ENCODE results near the gene SIK2. TPM values are rescaled to one million over a fixed set of nuclear protein-coding genes. Genes with fewer than 3 reads are reported as not detected.

SIK2 gene
- total RNA-seq, 1 donor from 2014 or later, result 16.3 TPM

- Histone ChIP-seq H3K36me3 (no peaks in the 10 kb centered on the region), H3K4me1 (peaks cover 100% of the 10 kb centered on the region), H3K4me3 (no peak overlapping the region), H3K27me3 (ENCODE audit: low read depth) (no peaks in the 10 kb centered on the region), H3K27ac (replicated peaks) (peak overlapping the region; percentile 92), H3K9me3 (replicated peaks) (no peaks in the 10 kb centered on the region)
- peak; percentile 40 for DNase-seq
- TF ChIP-seq, protein P1, sequence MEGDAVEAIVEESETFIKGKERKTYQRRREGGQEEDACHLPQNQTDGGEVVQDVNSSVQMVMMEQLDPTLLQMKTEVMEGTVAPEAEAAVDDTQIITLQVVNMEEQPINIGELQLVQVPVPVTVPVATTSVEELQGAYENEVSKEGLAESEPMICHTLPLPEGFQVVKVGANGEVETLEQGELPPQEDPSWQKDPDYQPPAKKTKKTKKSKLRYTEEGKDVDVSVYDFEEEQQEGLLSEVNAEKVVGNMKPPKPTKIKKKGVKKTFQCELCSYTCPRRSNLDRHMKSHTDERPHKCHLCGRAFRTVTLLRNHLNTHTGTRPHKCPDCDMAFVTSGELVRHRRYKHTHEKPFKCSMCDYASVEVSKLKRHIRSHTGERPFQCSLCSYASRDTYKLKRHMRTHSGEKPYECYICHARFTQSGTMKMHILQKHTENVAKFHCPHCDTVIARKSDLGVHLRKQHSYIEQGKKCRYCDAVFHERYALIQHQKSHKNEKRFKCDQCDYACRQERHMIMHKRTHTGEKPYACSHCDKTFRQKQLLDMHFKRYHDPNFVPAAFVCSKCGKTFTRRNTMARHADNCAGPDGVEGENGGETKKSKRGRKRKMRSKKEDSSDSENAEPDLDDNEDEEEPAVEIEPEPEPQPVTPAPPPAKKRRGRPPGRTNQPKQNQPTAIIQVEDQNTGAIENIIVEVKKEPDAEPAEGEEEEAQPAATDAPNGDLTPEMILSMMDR (IDR thresholded peaks at IDR 0.05; ENCODE audit: borderline replicate concordance), result no peak
- intact Hi-C loops (cut with micrococcal nuclease), result no loop called here
These were observed 130.8 kb downstream of the SIK2 start for GRCh38 chr11:111733016-111733415.

DNA sequence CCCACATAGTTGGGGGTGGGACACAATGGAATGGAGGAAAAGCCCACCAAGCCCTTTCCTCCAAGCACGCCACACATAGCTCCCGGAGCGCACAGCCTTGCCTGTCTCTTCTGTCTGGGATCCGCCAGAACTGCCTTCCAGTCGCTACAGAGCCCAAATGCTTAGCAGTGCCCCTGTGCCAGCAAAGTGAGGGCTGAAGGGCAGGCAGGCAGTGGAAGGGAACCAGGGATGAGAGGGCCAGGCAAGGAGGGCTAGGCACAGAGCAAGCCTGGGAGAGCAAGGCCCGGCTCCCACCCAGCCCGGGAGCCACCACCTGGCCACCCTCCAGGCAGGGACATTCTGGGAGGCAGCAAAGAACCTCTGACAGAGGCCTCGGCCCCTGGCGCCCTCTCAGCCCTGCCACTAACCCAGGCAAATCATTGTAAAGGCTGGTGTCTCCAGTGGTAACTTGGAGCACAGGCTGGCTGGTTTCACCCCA, 131.4 kb downstream of the SIK2 start:
- H3K4me3 ChIP-seq, result no peak overlapping the region
- H3K27ac ChIP-seq (replicated peaks), result peak overlapping the region; percentile 92
- TF ChIP-seq, protein P1 (IDR thresholded peaks at IDR 0.05; ENCODE audit: borderline replicate concordance), result no peak
- peaks cover 100% of the 10 kb centered on the region for H3K4me1 ChIP-seq
- intact Hi-C loops (cut with micrococcal nuclease), result no loop called here
- H3K9me3 ChIP-seq (replicated peaks), result no peaks in the 10 kb centered on the region
- no peaks in the 10 kb centered on the region for H3K36me3 ChIP-seq
- no peak for DNase-seq
- H3K27me3 ChIP-seq (ENCODE audit: low read depth), result no peaks in the 10 kb centered on the region

DNA sequence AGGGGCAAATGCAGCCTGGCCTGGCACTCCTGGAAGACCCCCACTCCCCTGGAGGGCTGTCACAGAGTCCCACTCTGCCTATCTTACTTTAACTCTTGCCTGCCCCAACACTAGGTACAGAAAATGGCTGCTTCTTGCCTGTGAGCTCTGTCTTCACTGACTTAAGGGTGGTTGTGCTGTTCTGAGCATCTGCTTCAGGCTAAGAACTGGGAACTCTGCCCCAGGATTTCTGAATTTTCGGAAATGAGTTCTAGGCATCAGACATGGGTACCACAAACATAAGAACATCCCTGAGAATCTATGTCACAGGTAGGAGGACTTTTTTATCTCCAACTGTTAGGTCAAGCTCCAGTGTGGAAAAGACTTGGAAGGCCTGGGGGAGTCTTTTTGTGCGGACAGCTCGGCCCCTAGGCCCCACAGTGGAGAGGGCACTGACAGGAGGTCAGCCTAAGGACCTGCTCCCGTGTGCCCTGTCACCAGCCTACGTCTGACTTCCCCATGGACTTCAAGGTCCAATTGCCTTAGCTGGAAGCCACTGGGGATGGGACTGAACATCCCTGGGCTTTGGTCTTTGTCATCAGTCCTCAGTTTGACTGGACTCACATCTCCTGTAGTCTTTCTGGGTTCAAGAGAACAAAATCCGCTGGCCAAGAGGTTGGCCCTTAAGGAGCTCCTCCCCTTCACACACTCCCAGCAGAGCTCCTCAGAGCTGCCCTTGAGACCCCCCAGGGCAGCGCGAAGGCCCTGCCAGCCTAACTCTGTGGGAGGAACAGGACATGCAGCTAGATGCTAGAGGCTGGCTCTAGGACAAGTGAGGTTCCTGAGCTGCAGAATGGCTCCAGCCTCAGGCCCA, 132.1 kb downstream of the SIK2 start:
- no peak for DNase-seq
- no peaks in the 10 kb centered on the region for H3K9me3 ChIP-seq (replicated peaks)
- H3K27me3 ChIP-seq (ENCODE audit: low read depth), result no peaks in the 10 kb centered on the region
- TF ChIP-seq, protein P1 (IDR thresholded peaks at IDR 0.05; ENCODE audit: borderline replicate concordance), result no peak
- peak overlapping the region; percentile 63 for H3K4me3 ChIP-seq
- H3K36me3 ChIP-seq, result no peaks in the 10 kb centered on the region
- H3K27ac ChIP-seq (replicated peaks), result peak overlapping the region; percentile 92
- intact Hi-C loops (cut with micrococcal nuclease), result no loop called here
- peaks cover 93% of the 10 kb centered on the region for H3K4me1 ChIP-seq

- peak overlapping the region; percentile 92 for H3K27ac ChIP-seq (replicated peaks)
- no peaks in the 10 kb centered on the region for H3K27me3 ChIP-seq (ENCODE audit: low read depth)
- intact Hi-C loops (cut with micrococcal nuclease), result no loop called here
- H3K4me3 ChIP-seq, result peak overlapping the region; percentile 63
- TF ChIP-seq, protein P1 (IDR thresholded peaks at IDR 0.05; ENCODE audit: borderline replicate concordance), result no peak
- peaks cover 88% of the 10 kb centered on the region for H3K4me1 ChIP-seq
- peak; percentile 29 for DNase-seq
- peaks cover under 1% of the 10 kb centered on the region for H3K36me3 ChIP-seq
- no peaks in the 10 kb centered on the region for H3K9me3 ChIP-seq (replicated peaks)
These were observed 132.7 kb downstream of the SIK2 start for GRCh38 chr11:111734954-111735261.

DNA sequence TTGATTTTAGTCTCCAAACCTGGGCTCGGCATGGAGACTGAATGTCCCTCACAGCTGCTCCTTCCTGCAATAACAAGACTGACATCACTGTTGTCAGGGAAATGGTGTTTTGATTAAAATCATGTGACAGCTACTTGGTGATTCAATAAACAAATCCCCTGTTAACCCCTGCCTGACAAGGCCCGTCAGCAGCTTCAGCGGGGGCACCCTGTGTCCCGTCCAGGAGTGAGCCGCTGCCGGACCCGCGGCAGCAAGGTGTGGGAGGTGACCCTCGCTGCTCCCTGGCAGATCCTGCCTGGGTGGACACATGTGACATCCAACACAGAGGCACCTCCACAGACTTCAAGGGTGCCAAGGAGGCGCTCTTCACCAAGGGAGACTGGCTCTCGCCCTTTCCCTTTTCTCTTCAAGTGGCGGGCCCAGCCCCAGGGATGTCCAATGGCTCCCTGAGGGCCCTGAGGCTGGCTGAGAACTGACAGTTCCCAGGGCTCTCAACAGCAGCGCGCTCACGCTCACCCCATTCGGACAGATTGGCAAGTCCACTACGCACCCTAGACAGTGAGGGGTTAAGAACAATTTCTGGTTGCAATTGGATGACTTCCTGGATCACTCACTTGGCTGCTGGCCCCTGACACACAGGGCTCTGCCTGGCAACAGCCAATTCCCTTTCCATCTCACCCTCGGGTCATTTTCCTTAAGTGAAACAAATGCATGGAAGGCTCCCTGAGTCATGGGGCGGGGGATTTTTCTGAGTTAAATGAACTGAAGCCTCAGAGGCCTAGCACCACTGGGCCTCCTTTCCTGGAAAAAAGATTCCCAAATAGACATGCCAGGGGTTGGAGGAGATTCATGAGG, 133.2 kb downstream of the SIK2 start:
- Histone ChIP-seq H3K27ac (replicated peaks) (peak overlapping the region; percentile 92), H3K4me3 (peak overlapping the region; percentile 63), H3K4me1 (peaks cover 82% of the 10 kb centered on the region), H3K9me3 (replicated peaks) (no peaks in the 10 kb centered on the region), H3K27me3 (ENCODE audit: low read depth) (no peaks in the 10 kb centered on the region), H3K36me3 (peaks cover 6% of the 10 kb centered on the region)
- DNase-seq, result peak; percentile 73
- TF ChIP-seq, protein P1 (IDR thresholded peaks at IDR 0.05; ENCODE audit: borderline replicate concordance), result no peak
- intact Hi-C loops (cut with micrococcal nuclease), result no loop called here
